Cardiac muscle cell (in vitro differentiated cells and primary cell): ENCODE results near the gene ERF. TPM values are rescaled to one million over a fixed set of nuclear protein-coding genes. Genes with fewer than 3 reads are reported as not detected.

Source experiments
- DNase-seq, 2 donors: peaks; one replicate each; pipeline versions ENCODE4 v3.0.0 to v3.0.0-alpha.2; 2010 to 2017; ENCODE audit warnings: low read depth in 1 of 2, low spot score in 1 of 2
- H3K27ac ChIP-seq: fragments of 200-600 bp; sonication (generic); 2 replicates; pipeline ENCODE4 v1.5.1; 2016
- H3K27me3 ChIP-seq: fragments of 200-600 bp; sonication (generic); 2 replicates; pipeline ENCODE4 v1.6.0; 2016; ENCODE audit warnings: control low read depth
- H3K36me3 ChIP-seq: fragments of 200-600 bp; sonication (generic); 2 replicates; pipeline ENCODE4 v1.5.1; 2016; ENCODE audit warnings: control low read depth
- H3K4me1 ChIP-seq: fragments of 200-600 bp; sonication (generic); 2 replicates; pipeline ENCODE4 v1.8.1; 2017; ENCODE audit warnings: low read depth, mild to moderate bottlenecking, mixed run types
- H3K4me3 ChIP-seq: fragments of 200-600 bp; sonication (generic); 2 replicates; pipeline ENCODE4 v1.5.1; 2016; ENCODE audit warnings: mild to moderate bottlenecking
- H3K9me3 ChIP-seq: fragments of 200-600 bp; sonication (generic); 2 replicates; pipeline ENCODE4 v1.5.1; 2017; ENCODE audit warnings: low read depth, mild to moderate bottlenecking, control low read depth
- polyA plus RNA-seq: library from polyadenylated mRNA; unstranded; fragments of >200 nt; fragmentation: Nextera tagmentation; extraction: Ambion mirVana; gene quantifications from 2 replicates; pipeline ENCODE4 v1.2.1, GENCODE V29; 2016
- total RNA-seq: library from RNA; depleted of rRNA; stranded (reverse); fragments of >200 nt; gene quantifications from 2 replicates; pipeline ENCODE4 v1.2.3, GENCODE V29; 2016
- TF ChIP-seq, protein P1 (sequence below): IDR thresholded peaks from 2 replicates; pipeline ENCODE4 v1.5.1; 2012; ENCODE audit warnings: low read depth, mild to moderate bottlenecking, low read length

The ERF gene
- total and polyA plus RNA-seq, 2 experiments from 2014 or later = 25.1 to 108 TPM

DNA sequence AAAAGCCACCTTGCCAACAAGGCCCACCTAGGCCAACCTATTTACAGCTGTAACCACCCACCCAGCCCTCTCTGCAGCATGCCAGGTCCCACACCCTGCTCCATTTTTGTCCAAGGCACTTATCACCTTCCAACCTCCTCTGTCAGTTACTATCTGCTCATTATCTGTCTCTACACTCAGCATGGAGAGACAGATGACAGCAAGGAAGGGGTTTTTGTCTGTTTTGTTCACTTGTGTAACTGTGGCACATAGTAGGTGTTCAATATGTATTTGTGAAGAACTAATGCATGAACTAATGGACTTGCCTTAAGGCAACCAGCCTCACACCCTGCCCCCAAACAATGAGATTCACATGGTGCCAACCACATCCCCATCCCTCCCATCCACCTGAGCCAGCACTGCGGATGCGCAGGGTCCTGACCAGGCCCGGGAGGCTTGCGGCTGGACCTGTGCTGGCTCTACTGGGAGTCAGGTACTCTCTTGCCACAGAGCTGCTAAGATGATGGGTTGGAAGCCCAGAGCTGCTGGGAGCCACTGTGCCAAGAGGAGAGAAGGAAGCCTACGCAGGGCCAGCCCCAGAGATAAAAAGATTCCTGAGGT is 54.7 kb downstream of the ERF start:
- H3K27ac ChIP-seq = no peak overlapping the region
- DNase-seq = no peak
- H3K9me3 ChIP-seq = no peaks in the 10 kb centered on the region
- no peaks in the 10 kb centered on the region for H3K27me3 ChIP-seq
- H3K36me3 ChIP-seq = peaks cover 29% of the 10 kb centered on the region
- TF ChIP-seq, protein P1, sequence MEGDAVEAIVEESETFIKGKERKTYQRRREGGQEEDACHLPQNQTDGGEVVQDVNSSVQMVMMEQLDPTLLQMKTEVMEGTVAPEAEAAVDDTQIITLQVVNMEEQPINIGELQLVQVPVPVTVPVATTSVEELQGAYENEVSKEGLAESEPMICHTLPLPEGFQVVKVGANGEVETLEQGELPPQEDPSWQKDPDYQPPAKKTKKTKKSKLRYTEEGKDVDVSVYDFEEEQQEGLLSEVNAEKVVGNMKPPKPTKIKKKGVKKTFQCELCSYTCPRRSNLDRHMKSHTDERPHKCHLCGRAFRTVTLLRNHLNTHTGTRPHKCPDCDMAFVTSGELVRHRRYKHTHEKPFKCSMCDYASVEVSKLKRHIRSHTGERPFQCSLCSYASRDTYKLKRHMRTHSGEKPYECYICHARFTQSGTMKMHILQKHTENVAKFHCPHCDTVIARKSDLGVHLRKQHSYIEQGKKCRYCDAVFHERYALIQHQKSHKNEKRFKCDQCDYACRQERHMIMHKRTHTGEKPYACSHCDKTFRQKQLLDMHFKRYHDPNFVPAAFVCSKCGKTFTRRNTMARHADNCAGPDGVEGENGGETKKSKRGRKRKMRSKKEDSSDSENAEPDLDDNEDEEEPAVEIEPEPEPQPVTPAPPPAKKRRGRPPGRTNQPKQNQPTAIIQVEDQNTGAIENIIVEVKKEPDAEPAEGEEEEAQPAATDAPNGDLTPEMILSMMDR = no peak
- no peak overlapping the region for H3K4me3 ChIP-seq
- no peaks in the 10 kb centered on the region for H3K4me1 ChIP-seq

- no peak for DNase-seq
- peaks cover 26% of the 10 kb centered on the region for H3K36me3 ChIP-seq
- H3K27me3 ChIP-seq = no peaks in the 10 kb centered on the region
Observed at GRCh38 chr19:42199440-42200115, 55.4 kb downstream of the ERF start.

DNA sequence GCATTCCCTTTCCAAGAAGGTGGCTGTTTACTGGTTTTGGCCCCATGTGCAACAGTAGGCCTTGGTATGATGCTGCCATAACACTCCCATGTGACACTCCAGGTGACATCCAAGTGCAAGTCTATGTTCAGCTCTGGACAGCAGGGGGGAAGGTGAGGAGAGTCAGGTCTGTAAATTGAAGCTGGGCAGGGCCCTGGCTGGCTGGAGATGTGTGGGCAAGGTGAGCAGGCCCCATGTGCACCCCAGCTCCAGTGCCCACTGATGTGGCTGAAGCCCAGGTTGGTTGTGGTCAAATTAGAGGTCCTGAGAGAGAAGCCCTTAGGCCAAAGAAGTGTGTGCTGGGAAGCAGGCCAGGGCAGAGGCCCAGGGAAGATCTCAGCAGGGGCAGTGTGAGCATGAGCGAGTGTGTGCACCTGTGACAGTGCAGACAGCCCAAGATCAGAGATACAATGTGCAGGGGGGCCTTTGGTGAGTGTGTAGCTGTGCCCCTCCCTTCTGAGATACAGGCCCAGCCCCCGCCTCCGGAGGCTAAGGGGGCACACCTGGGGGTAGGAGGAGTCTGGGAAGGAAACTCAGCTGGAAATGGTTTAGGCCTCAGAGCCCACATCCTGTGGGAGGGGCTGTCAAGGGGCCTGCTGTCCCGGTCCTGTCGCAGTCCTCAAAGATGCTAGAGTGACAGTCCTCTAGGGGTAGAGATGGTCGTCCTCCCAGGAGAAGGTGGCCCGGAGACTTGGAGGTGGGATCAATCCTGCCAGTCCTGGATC is 56.1 kb downstream of the ERF start:
- no peak for DNase-seq
- Histone ChIP-seq H3K9me3 (no peaks in the 10 kb centered on the region), H3K27ac (no peak overlapping the region), H3K4me1 (no peaks in the 10 kb centered on the region), H3K27me3 (no peaks in the 10 kb centered on the region), H3K36me3 (peaks cover 23% of the 10 kb centered on the region), H3K4me3 (no peak overlapping the region)
- TF ChIP-seq, protein P1 = no peak

More at GRCh38 chr19:42199440-42200115, 55.4 kb downstream of the ERF start:
- H3K4me3 ChIP-seq = no peak overlapping the region
- no peaks in the 10 kb centered on the region for H3K4me1 ChIP-seq
- H3K27ac ChIP-seq = no peak overlapping the region
- H3K9me3 ChIP-seq = no peaks in the 10 kb centered on the region
- TF ChIP-seq, protein P1 = no peak

Other genes starting within 250 kb of the ERF start
- 9.1 and 11.8 TPM in 2 replicates for gene GRIK5, start 184.9 kb downstream of the ERF start, total RNA-seq
- gene GRIK5, start 184.9 kb downstream of the ERF start, polyA plus RNA-seq = 3.4 and 6.3 TPM in 2 replicates
- 29.2 and 36.2 TPM in 2 replicates for gene ZNF574, start 179.0 kb downstream of the ERF start, total RNA-seq
- gene ZNF574, start 179.0 kb downstream of the ERF start, polyA plus RNA-seq = 23.9 and 32.5 TPM in 2 replicates
- not detected in 2 replicates for gene POU2F2, start 122.7 kb downstream of the ERF start, total RNA-seq
- 0.12 and 0.31 TPM in 2 replicates for gene POU2F2, start 122.7 kb downstream of the ERF start, polyA plus RNA-seq
- 69.7 and 71.6 TPM in 2 replicates for gene DEDD2, start 37.5 kb downstream of the ERF start, total RNA-seq
- gene DEDD2, start 37.5 kb downstream of the ERF start, polyA plus RNA-seq = 46.0 and 58.2 TPM in 2 replicates
- gene ZNF526, start 34.8 kb downstream of the ERF start, total RNA-seq = 8.8 and 13.0 TPM in 2 replicates
- gene ZNF526, start 34.8 kb downstream of the ERF start, polyA plus RNA-seq = 9.2 and 10.1 TPM in 2 replicates
- 28.0 and 33.2 TPM in 2 replicates for gene GSK3A, start 12.5 kb downstream of the ERF start, total RNA-seq
- 35.3 and 40.2 TPM in 2 replicates for gene GSK3A, start 12.5 kb downstream of the ERF start, polyA plus RNA-seq
- gene CIC, start 14.1 kb upstream of the ERF start, total RNA-seq = 55.5 and 62.9 TPM in 2 replicates
- gene CIC, start 14.1 kb upstream of the ERF start, polyA plus RNA-seq = 18.1 and 18.7 TPM in 2 replicates
- 1.3 and 1.4 TPM in 2 replicates for gene PRR19, start 47.0 kb upstream of the ERF start, total RNA-seq
- 0.16 and 2.9 TPM in 2 replicates for gene PRR19, start 47.0 kb upstream of the ERF start, polyA plus RNA-seq
- gene PAFAH1B3, start 47.5 kb upstream of the ERF start, total RNA-seq = 91.2 and 144 TPM in 2 replicates
- 87.9 and 131 TPM in 2 replicates for gene PAFAH1B3, start 47.5 kb upstream of the ERF start, polyA plus RNA-seq
- 0.18 and 3.7 TPM in 2 replicates for gene TMEM145, start 58.2 kb upstream of the ERF start, total RNA-seq
- 0.47 and 3.8 TPM in 2 replicates for gene TMEM145, start 58.2 kb upstream of the ERF start, polyA plus RNA-seq
- gene MEGF8, start 70.5 kb upstream of the ERF start, total RNA-seq = 81.9 and 102 TPM in 2 replicates
- gene MEGF8, start 70.5 kb upstream of the ERF start, polyA plus RNA-seq = 18.5 and 23.9 TPM in 2 replicates
- gene CNFN, start 135.2 kb upstream of the ERF start, total RNA-seq = 0.95 and 8.2 TPM in 2 replicates
- gene CNFN, start 135.2 kb upstream of the ERF start, polyA plus RNA-seq = 7.1 and 12.1 TPM in 2 replicates
- 20.4 and 24.4 TPM in 2 replicates for gene LIPE, start 172.3 kb upstream of the ERF start, total RNA-seq
- 16.6 and 20.2 TPM in 2 replicates for gene LIPE, start 172.3 kb upstream of the ERF start, polyA plus RNA-seq
- 0.25 TPM in 1 of 2 replicates, not detected in the other for gene CXCL17, start 187.8 kb upstream of the ERF start, total RNA-seq
- gene CXCL17, start 187.8 kb upstream of the ERF start, polyA plus RNA-seq = 0.59 and 1.1 TPM in 2 replicates